ENCODE data around the gene MBD5. TPM values are rescaled to one million over a fixed set of nuclear protein-coding genes. Genes with fewer than 3 reads are reported as not detected.

Gene MBD5
- total RNA-seq, 1 donor from 2014 or later = 100 TPM

DNA sequence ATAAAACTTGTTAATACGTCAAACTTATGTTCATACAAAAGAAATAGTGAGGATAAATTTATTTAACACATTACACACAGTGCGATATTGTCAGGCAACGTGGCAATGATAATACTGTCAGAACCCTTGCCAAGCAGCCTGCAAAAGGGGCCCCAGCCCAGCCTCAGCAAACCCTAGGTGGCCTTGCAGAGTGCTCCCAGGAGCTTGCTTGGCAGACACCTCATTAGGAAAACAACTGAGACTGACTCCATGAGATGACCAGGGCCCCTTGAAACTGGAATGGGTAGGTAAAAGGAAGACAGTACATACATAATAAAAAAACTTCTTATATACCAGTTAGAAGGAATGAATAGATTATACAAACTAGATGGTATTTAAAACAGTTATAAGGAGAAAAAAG is 487.1 kb downstream of the MBD5 start:
- peaks cover 10% of the 10 kb centered on the region for H3K4me1 Mint-ChIP-seq
- H3K9me3 Mint-ChIP-seq = no peaks in the 10 kb centered on the region
- H3K27ac Mint-ChIP-seq = no peak overlapping the region
- no peak overlapping the region for H3K4me3 Mint-ChIP-seq
- H3K36me3 Mint-ChIP-seq = peaks cover 5% of the 10 kb centered on the region
- TF ChIP-seq, protein P1, sequence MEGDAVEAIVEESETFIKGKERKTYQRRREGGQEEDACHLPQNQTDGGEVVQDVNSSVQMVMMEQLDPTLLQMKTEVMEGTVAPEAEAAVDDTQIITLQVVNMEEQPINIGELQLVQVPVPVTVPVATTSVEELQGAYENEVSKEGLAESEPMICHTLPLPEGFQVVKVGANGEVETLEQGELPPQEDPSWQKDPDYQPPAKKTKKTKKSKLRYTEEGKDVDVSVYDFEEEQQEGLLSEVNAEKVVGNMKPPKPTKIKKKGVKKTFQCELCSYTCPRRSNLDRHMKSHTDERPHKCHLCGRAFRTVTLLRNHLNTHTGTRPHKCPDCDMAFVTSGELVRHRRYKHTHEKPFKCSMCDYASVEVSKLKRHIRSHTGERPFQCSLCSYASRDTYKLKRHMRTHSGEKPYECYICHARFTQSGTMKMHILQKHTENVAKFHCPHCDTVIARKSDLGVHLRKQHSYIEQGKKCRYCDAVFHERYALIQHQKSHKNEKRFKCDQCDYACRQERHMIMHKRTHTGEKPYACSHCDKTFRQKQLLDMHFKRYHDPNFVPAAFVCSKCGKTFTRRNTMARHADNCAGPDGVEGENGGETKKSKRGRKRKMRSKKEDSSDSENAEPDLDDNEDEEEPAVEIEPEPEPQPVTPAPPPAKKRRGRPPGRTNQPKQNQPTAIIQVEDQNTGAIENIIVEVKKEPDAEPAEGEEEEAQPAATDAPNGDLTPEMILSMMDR (IDR thresholded peaks at IDR 0.05; ENCODE audit: unreplicated experiment) = no peak
- no peak for DNase-seq (ENCODE audit: low spot score in 2 of 2, unreplicated experiment in 2 of 2)
- H3K27me3 Mint-ChIP-seq (ENCODE audit: low read depth) = no peaks in the 10 kb centered on the region

GRCh38 chr2:148508878-148509287 is 488.0 kb downstream of the MBD5 start:
- peaks cover 10% of the 10 kb centered on the region for H3K4me1 Mint-ChIP-seq
- TF ChIP-seq, protein P1 (IDR thresholded peaks at IDR 0.05; ENCODE audit: unreplicated experiment) = no peak
- H3K36me3 Mint-ChIP-seq = peaks cover 5% of the 10 kb centered on the region
- H3K27ac Mint-ChIP-seq = no peak overlapping the region
- peak overlapping the region; percentile 61 for H3K4me3 Mint-ChIP-seq
- no peaks in the 10 kb centered on the region for H3K9me3 Mint-ChIP-seq
- H3K27me3 Mint-ChIP-seq (ENCODE audit: low read depth) = no peaks in the 10 kb centered on the region
- DNase-seq (ENCODE audit: low spot score in 2 of 2, unreplicated experiment in 2 of 2) = no peak

- peaks cover 8% of the 10 kb centered on the region for H3K36me3 Mint-ChIP-seq
- TF ChIP-seq, protein P1 (IDR thresholded peaks at IDR 0.05; ENCODE audit: unreplicated experiment) = peak; percentile 67
- peaks cover 10% of the 10 kb centered on the region for H3K4me1 Mint-ChIP-seq
- DNase-seq (ENCODE audit: low spot score in 2 of 2, unreplicated experiment in 2 of 2) = peak; percentile 48 to 83
- no peaks in the 10 kb centered on the region for H3K9me3 Mint-ChIP-seq
- H3K4me3 Mint-ChIP-seq = peak overlapping the region; percentile 61
- no peak overlapping the region for H3K27ac Mint-ChIP-seq
- no peaks in the 10 kb centered on the region for H3K27me3 Mint-ChIP-seq (ENCODE audit: low read depth)
Observed at GRCh38 chr2:148509288-148509902, 488.5 kb downstream of the MBD5 start.

- H3K4me1 Mint-ChIP-seq = peaks cover 10% of the 10 kb centered on the region
- no peaks in the 10 kb centered on the region for H3K9me3 Mint-ChIP-seq
- H3K27me3 Mint-ChIP-seq (ENCODE audit: low read depth) = no peaks in the 10 kb centered on the region
- DNase-seq (ENCODE audit: low spot score in 2 of 2, unreplicated experiment in 2 of 2) = no peak
- peaks cover 13% of the 10 kb centered on the region for H3K36me3 Mint-ChIP-seq
- no peak overlapping the region for H3K27ac Mint-ChIP-seq
- TF ChIP-seq, protein P1 (IDR thresholded peaks at IDR 0.05; ENCODE audit: unreplicated experiment) = no peak
- no peak overlapping the region for H3K4me3 Mint-ChIP-seq
Observed at GRCh38 chr2:148511883-148512282, 491.0 kb downstream of the MBD5 start.

DNA sequence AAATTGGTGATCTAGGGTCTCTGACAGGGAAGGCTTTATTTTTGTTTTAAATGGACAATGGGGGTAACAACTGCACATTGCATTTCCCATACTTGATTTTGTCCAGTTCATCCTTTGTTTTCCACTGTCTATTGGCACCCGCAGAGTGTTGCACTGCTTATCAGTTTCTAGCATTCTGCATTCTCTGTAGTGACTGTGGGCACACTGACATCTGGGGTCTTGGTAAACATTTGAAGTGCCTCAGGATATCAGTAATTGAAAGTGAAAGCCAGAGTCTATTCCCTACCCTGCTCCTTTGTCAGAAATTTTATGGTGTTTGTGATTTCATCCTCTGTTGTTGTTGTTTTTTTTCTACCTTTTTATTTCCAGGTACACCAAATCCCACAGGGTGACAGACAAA is 491.6 kb downstream of the MBD5 start:
- Mint-ChIP-seq H3K4me3 (no peak overlapping the region), H3K27me3 (ENCODE audit: low read depth) (no peaks in the 10 kb centered on the region), H3K27ac (no peak overlapping the region), H3K36me3 (peaks cover 13% of the 10 kb centered on the region), H3K4me1 (peaks cover 10% of the 10 kb centered on the region), H3K9me3 (no peaks in the 10 kb centered on the region)
- TF ChIP-seq, protein P1 (IDR thresholded peaks at IDR 0.05; ENCODE audit: unreplicated experiment) = no peak
- DNase-seq (ENCODE audit: low spot score in 2 of 2, unreplicated experiment in 2 of 2) = no peak
